Stimulated activated effector memory CD8-positive, alpha-beta T cell treated with anti-CD3 and anti-CD28 coated beads, Interleukin-12 subunit alpha, Interleukin-12 subunit beta, amount 100 ng/mL, for 72 hours (primary cell): ENCODE measurements around the gene CHPF.

Source experiments
- ATAC-seq: fragments of 150-1000 bp; cut with Tn5 transposase; 2 replicates; pipeline ENCODE4 v1.10.0; 2021
- DNase-seq, 2 donors: peaks; one replicate each; pipeline ENCODE4 v3.0.0; 2021 to 2022; ENCODE audit warnings: low spot score in 2 of 2
- H3K27ac Mint-ChIP-seq: one replicate; pipeline ENCODE4 v1.8.0; 2022; ENCODE audit warnings: mild to moderate bottlenecking, mixed read lengths
- H3K36me3 Mint-ChIP-seq: one replicate; pipeline ENCODE4 v1.8.0; 2022; ENCODE audit warnings: mild to moderate bottlenecking, mixed read lengths
- H3K4me1 Mint-ChIP-seq: one replicate; pipeline ENCODE4 v1.8.0; 2022; ENCODE audit warnings: mixed read lengths
- H3K4me3 Mint-ChIP-seq: one replicate; pipeline ENCODE4 v1.8.0; 2022; ENCODE audit warnings: mild to moderate bottlenecking, mixed read lengths
- H3K9me3 Mint-ChIP-seq: one replicate; pipeline ENCODE4 v1.8.0; 2022; ENCODE audit warnings: mixed read lengths

CHPF gene

DNA sequence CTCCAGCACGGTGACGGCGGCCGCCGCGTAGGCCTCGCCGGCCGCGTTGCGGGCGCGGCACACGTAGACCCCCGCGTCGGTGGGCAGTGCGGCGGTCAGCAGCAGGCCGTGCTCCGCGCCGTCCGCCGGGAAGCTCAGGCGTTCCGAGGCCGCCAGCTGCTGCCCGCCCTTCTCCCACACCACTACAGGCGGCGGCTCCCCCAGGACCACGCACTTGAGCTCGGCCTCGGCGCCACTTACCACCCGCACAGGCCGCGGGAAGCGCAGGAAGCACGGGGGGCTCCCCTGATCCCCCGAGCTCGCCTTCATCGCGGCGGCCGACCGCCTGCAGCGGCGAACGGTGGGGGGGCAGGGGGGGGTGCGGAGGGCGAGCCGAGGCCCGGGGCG is 27.3 kb upstream of the CHPF start:
- DNase-seq (no peak), ATAC-seq (no peak)
- Mint-ChIP-seq H3K36me3 (no peaks in the 10 kb centered on the region), H3K9me3 (no peaks in the 10 kb centered on the region), H3K4me3 (peak overlapping the region; percentile 42), H3K27ac (no peak overlapping the region), H3K4me1 (no peaks in the 10 kb centered on the region)

DNA sequence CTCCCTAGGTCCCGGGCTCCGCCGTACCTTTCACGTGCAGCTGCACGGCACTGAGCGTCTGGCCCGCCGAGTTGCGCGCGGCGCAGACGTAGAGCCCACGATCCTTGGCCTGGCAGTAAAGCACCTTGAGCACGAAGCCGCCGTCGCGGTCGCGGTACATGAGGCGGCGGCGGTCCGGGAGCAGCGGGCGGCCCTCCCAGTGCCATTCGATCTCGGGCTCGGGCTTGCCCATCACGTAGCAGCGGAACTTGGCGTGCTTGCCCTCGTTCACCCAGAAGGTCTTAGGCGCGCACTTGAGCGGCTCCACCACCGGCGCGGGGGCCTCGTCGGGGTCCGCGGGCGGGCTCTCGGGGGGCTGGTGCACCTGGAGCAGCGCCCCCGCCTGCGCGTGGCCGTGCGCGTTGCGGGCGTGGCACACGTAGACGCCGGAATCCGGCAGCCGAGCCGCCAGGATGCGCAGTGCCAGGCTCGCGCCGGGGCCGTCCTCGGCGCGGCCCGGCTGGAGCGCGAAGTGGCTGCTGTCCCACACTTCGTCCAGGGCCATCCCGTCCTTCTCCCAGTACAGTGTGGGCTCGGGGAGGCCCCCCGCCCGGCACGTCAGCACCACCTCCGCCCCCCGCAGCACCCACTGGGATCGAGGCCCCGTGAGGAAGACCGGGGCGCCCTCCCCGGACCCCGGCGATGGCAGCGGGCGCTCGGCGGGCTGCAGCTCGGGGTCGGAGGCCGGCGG is 26.8 kb upstream of the CHPF start:
- H3K4me3 Mint-ChIP-seq: peak overlapping the region; percentile 42
- H3K4me1 Mint-ChIP-seq: no peaks in the 10 kb centered on the region
- H3K27ac Mint-ChIP-seq: no peak overlapping the region
- no peaks in the 10 kb centered on the region for H3K36me3 Mint-ChIP-seq
- no peaks in the 10 kb centered on the region for H3K9me3 Mint-ChIP-seq
- no peak for ATAC-seq
- DNase-seq: no peak

DNA sequence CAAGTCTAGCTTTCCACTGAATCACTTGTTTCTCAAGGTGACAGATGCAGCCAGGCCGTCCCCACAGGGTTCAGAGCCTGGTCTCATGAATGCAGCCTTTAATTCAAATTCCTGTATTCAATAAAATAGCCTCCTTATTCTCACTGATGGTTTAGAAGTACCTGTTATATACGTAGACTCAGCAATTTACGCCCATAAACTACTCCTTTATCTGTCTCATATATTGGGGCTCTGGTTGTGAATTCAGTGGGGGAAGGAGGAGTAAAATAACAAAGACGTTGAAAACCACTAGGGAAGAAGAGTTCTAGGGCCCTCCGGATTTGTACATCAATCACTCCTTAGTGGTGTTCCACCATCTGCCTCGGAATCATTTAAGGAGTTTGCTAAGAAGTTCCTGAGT is 26.0 kb upstream of the CHPF start:
- no peak for ATAC-seq
- no peak for DNase-seq
- H3K27ac Mint-ChIP-seq: no peak overlapping the region
- H3K4me3 Mint-ChIP-seq: peak overlapping the region; percentile 42
- no peaks in the 10 kb centered on the region for H3K4me1 Mint-ChIP-seq
- H3K36me3 Mint-ChIP-seq: no peaks in the 10 kb centered on the region
- H3K9me3 Mint-ChIP-seq: no peaks in the 10 kb centered on the region

DNA sequence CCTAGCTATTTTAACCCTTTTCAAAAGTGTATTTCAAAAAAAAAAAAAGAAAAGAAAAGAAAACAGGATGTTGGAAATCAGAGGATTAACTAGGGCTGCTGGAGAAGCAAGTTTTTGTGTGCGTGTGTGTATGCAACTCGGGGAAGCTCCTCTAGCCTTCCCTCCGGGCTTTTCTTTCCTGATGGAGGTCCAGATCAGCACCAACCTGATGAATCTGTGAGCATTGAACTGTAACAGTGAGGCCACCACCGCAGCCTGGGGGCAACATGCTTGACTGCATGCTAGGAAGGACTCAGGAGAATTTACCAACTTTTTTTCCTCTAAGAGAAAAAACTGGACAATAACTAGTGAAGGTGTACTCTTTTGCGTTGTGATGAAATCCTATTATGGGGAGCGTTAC is 25.4 kb upstream of the CHPF start:
- no peaks in the 10 kb centered on the region for H3K36me3 Mint-ChIP-seq
- ATAC-seq (no peak), DNase-seq (no peak)
- H3K9me3 Mint-ChIP-seq: no peaks in the 10 kb centered on the region
- no peak overlapping the region for H3K4me3 Mint-ChIP-seq
- H3K27ac Mint-ChIP-seq: no peak overlapping the region
- H3K4me1 Mint-ChIP-seq: no peaks in the 10 kb centered on the region

DNA sequence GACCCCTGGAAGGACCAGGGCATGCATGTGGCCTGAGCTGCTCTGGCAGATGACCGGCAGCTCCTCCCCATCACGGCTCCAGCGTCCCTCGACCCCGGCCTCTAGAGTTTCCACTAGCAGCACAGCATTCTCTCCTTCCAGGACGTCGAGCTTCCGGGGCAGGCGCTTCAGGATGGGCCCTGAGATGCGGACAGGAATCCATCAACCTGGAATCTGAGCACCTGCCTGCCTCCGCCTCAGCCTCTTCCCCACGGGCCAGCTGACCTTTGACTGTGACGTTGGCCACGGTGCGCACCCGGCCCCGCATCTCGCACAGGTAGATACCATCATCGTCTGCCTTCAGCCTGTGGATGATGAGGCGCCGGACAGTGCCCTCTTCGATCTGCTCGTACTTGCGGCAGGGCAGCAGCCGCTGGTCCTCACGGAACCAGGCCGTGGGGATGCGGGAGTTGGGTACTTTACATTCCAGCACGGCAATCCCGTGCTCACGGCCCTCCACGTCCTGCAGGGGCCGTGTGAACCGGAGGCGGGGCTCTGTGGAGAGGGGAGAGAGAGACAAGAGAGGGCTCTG is 24.3 kb upstream of the CHPF start:
- Mint-ChIP-seq H3K36me3 (no peaks in the 10 kb centered on the region), H3K27ac (no peak overlapping the region), H3K4me3 (no peak overlapping the region), H3K9me3 (no peaks in the 10 kb centered on the region), H3K4me1 (no peaks in the 10 kb centered on the region)
- no peak for DNase-seq
- ATAC-seq: no peak

DNA sequence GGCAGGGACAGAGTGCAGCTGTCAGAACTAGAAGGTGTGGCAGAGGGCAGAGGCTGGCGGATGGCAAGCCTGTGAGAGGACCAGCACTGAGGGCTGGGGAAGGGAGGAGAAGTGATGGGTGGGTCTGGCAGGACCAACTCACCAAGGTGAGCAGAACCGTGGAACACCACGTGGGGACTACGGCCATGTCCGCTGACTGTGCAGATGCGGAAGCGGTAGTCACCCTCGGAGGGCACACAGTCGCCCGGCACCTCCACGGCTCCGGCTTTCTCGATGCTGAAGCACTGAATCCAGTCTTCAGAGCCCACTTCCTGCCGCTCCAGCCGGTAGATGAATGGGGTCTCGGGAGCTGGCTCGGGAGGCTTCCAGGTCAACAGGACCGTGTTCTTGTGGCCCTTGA is 23.5 kb upstream of the CHPF start:
- no peak overlapping the region for H3K27ac Mint-ChIP-seq
- no peak for DNase-seq
- H3K4me1 Mint-ChIP-seq: no peaks in the 10 kb centered on the region
- no peaks in the 10 kb centered on the region for H3K36me3 Mint-ChIP-seq
- no peaks in the 10 kb centered on the region for H3K9me3 Mint-ChIP-seq
- no peak overlapping the region for H3K4me3 Mint-ChIP-seq
- peak; percentile 3 for ATAC-seq

DNA sequence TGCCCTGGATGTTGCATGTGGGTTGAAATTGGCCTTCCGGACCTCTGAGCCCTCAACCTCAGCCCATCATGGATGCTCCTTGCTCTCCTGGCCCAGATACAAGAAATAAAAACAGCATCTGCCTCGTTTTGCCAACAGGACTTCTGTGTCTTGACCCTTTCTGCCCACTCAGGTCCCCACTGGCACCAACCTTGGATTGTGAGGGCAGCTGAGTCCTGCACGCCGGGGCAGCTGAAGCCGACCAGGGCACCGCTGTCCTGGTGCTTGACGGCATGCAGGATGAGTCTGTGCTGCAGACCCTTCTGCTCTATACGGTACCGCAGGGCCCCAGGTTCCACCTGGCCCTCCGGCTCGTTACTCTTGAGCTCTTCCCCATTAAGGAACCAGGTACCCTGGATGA is 23.0 kb upstream of the CHPF start:
- H3K4me3 Mint-ChIP-seq: no peak overlapping the region
- H3K36me3 Mint-ChIP-seq: no peaks in the 10 kb centered on the region
- H3K4me1 Mint-ChIP-seq: no peaks in the 10 kb centered on the region
- H3K9me3 Mint-ChIP-seq: no peaks in the 10 kb centered on the region
- DNase-seq (no peak), ATAC-seq (peak; percentile 4)
- H3K27ac Mint-ChIP-seq: no peak overlapping the region

DNA sequence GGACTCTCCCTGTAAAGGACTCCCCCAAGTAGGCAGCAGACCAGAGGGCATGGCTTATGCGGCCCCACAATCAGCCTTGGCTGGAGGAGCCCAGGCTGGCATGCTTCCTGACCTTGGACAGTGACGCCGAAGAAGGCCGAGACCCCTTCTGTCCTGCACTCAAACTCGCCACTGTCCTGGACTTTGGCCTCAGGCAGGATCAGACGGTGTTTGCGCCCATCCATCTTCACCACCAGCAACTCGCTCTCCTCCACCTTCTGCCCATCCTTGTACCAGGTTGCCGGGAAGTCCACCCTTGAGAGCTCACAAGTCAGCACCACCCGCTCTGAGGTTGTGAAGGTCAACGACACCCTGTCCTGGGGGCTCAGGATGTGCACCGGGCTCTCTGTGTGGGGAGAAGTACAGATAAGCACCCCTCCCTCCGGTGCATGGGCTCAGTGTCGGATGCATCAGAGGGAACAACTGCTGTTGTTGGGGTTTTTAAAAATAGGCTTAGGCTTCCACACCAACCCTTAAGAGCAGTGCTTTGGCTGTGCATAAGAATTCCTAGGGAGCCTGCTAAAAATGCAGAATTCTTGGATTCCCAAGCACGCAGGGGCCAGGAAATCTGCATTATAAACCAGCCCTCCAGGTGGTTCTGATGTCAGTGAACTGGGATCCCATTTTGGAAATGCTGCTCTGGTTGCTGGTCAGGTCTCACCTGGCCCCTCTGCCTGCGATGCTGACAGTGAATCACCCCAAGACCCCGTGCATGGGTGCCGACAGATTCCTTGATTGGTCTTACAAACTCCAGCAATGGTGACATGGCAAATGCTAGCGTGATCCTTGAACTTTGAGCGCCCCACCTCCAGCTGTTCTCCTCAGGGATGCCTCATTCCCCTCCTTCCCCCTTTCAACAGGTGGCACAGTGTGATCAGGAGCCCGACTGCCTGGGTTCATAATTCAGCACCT is 21.8 kb upstream of the CHPF start:
- Mint-ChIP-seq H3K27ac (no peak overlapping the region), H3K4me3 (no peak overlapping the region), H3K9me3 (no peaks in the 10 kb centered on the region), H3K4me1 (no peaks in the 10 kb centered on the region), H3K36me3 (no peaks in the 10 kb centered on the region)
- ATAC-seq: no peak
- no peak for DNase-seq

DNA sequence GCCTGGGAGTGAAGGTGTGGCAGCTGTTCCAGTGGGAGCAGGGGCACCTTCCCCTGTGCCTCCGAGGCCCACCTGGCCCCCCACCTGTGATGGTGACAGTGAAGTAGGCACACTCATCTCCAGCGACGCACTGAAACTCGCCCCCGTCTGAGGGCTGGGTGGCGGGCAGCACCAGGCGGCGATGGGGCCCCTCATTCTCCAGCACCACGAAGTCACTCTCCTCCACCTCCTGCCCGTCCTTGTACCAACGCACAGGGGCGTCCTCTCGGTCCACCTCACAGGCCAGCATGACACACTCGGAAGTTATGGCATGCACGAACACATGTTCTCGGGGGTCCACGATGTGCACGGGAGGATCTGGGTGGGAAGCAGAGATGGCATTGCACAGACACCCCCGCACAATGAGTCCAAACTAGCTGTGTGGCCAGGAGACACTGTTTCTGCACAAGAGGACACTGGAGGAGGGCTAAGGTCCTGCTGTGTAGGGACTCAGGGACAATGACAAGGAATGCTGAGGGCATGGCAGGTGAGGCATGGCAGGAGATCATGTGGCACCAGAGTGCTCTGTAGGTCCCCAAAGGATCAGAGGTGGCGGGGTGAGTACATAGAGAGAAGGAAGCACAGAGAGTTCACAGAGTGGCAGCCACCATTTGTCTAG is 19.8 kb upstream of the CHPF start:
- no peaks in the 10 kb centered on the region for H3K9me3 Mint-ChIP-seq
- no peak for ATAC-seq
- DNase-seq: no peak
- H3K36me3 Mint-ChIP-seq: no peaks in the 10 kb centered on the region
- no peak overlapping the region for H3K4me3 Mint-ChIP-seq
- H3K27ac Mint-ChIP-seq: no peak overlapping the region
- no peaks in the 10 kb centered on the region for H3K4me1 Mint-ChIP-seq

DNA sequence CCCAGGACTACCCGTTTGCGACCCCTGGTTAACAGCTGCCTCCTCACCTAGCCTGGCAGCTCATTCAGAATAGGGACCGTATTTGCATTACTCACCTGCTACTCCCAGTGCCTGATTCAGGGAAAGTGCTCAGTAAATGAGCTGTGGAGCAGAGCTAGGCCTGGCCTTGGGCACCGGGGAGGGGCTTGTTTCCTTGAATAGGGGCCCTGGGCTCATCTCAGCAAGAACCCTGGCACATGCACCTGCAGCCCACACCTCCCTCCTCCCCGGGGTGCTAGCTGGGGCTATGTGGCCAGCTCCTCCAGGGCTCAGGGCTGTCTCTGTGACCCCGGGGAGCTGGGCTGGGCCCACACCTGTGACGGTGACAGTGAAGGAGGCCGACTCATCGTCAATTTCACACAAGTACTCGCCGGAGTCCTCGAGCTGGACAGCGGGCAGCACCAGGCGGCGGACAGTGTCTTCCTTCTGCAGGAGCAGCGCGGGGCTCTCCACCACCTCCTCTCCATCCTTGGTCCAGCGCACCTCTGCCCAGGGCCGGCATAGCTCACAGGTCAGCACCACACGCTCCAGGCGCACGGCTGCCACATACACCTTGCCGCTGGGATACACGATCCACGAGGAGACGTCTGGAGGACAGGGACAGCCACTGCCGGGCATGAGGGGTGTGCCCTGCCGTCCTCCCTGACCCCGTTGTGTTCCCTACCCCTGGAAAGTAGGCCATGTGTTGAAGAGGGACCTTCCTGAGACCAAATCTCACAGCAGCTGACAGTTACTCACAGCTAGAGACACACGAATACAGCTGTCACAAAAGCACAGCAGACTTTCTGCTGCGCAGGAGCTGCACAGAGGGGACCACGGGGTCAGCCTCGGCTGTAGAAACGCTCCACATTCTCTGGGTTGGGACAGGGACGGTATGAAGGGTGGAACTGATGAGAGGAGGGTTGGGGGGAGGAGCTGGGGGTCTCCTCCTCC is 18.7 kb upstream of the CHPF start:
- Mint-ChIP-seq H3K36me3 (no peaks in the 10 kb centered on the region), H3K4me3 (no peak overlapping the region), H3K27ac (no peak overlapping the region), H3K4me1 (no peaks in the 10 kb centered on the region), H3K9me3 (no peaks in the 10 kb centered on the region)
- ATAC-seq (no peak), DNase-seq (no peak)

DNA sequence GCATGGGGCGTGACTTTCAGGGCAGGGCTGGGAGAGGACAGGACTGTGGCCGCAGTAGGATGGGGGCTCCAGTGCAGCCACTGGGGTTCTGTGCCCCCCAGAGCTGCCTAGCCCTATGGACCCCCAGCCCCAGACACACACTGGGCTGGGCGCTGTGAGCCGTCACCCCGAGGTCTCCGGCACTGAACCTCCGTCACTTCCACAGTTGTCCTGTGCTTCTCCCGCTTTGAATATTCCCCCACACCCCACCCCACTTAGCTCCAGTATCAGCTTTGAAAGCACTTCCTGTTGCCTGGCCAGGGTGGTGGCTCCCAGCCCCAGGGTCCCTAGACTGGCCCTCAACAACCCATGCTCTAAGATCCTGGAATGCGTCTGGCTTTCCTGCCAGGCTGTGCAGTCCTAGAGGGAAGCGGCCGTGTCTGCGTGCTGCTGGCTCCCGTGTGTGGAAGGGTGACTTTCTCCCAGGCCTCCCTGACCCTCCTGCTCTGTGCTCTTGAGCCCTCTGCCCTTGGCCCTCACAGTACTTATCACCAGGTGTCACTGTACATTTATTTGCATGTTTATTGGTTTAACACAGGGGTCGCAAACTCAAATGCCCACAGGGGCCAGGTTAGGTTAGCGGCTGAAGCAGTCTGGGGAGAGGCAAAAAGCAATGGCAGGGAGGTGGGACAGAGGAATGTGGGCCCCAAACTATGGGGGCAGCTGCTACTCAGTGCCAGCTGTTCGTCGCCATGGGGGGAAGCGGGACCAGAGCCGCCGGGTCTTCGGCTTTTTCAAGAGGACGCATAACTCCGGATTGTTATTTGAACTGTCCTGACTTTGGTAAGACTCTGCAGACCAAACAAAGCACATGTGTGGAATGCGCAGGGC is 17.8 kb upstream of the CHPF start:
- no peak for DNase-seq
- no peaks in the 10 kb centered on the region for H3K4me1 Mint-ChIP-seq
- H3K27ac Mint-ChIP-seq: no peak overlapping the region
- ATAC-seq: no peak
- no peaks in the 10 kb centered on the region for H3K36me3 Mint-ChIP-seq
- no peaks in the 10 kb centered on the region for H3K9me3 Mint-ChIP-seq
- H3K4me3 Mint-ChIP-seq: no peak overlapping the region

DNA sequence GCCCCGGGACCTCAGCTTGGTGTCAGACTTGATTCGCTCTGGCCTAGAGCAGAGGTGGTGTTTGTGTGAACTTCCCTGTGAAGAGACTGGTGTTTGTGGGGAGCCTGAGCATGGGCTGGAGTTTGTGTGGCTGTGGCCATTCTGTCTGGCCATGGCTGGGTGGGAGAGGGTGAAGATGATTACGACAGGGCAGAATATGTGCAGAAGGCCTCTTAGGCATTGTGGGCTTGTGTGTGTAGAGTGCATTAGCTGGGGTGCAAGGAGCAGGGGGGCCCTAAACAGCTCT is 17.2 kb upstream of the CHPF start:
- Mint-ChIP-seq H3K27ac (no peak overlapping the region), H3K36me3 (no peaks in the 10 kb centered on the region), H3K9me3 (no peaks in the 10 kb centered on the region), H3K4me1 (no peaks in the 10 kb centered on the region), H3K4me3 (no peak overlapping the region)
- no peak for DNase-seq
- no peak for ATAC-seq

DNA sequence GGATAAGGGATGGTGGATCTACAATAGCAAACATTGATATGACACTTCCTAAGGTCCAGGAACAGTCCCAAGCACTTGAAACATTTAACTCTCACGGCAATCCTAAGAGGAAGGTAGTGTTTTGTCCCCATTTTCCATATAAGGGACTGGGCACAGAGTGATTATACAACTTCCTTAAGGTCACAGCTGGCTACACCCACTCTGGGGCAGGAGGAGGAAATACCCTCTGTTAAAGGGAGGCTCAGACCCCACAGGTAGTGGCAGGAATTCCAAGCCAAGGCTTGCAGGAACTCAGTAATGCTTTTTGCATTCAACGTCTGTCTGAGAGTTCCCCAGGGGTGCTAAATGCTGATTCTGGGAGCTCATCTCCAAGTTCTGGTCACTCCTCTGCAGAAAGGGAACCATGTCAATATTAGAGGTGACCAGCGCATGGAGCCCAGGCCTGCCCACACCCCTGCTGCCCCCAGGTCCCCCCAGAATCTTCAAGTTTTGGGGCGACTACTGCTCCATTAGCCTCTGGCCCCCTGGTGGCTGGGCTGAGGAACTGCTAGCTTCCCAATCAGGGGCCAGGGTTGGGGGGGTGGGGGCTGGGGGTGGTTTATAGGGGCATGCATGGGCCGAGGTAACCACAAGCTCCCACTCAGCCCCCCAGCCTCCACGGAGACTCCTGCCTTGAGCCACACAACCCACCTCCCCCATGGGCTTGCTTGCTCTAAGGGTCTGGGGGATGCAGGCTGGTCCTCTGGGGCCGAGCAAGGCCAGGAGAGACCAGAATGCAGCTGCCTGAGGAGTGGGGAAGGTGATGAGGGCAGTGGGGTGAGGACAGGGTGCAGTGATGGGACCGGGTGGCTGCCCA is 16.7 kb upstream of the CHPF start:
- Mint-ChIP-seq H3K4me1 (no peaks in the 10 kb centered on the region), H3K36me3 (no peaks in the 10 kb centered on the region), H3K4me3 (no peak overlapping the region), H3K9me3 (no peaks in the 10 kb centered on the region), H3K27ac (no peak overlapping the region)
- DNase-seq (no peak), ATAC-seq (no peak)
